GM21786 (cell line): ENCODE results near the gene PLA2G4E.

Experiments
- ATAC-seq: cut with Tn5 transposase; IDR thresholded peaks from one replicate; pipeline ENCODE4 v1.9.1; 2021; ENCODE audit not compliant: unreplicated experiment

The PLA2G4E gene

GRCh38 chr15:41979493-41980266, 41.2 kb downstream of the PLA2G4E start:
- no peak for ATAC-seq

- no peak for ATAC-seq
Measured at GRCh38 chr15:41978534-41978933, 42.3 kb downstream of the PLA2G4E start.

GRCh38 chr15:41977757-41978383, 43.0 kb downstream of the PLA2G4E start:
- no peak for ATAC-seq

GRCh38 chr15:41975669-41976068, 45.2 kb downstream of the PLA2G4E start:
- ATAC-seq, result no peak

GRCh38 chr15:41974041-41974440, 46.8 kb downstream of the PLA2G4E start:
- no peak for ATAC-seq

GRCh38 chr15:41972253-41973242, 48.3 kb downstream of the PLA2G4E start, which contains the start of gene EHD4:
Gene EHD4, minus strand, starts transcription at chr15:41972557. Its CDS starts 63 bp downstream, at chr15:41972494.
- ATAC-seq, result peak; percentile 77

- peak; percentile 11 for ATAC-seq
Measured at GRCh38 chr15:41971895-41972252, 49.0 kb downstream of the PLA2G4E start.

- peak; percentile 34 for ATAC-seq
Measured at GRCh38 chr15:41971089-41971894, 49.5 kb downstream of the PLA2G4E start.

GRCh38 chr15:41970456-41970855, 50.4 kb downstream of the PLA2G4E start:
- ATAC-seq, result no peak

- no peak for ATAC-seq
Measured at GRCh38 chr15:41969851-41970431, 50.9 kb downstream of the PLA2G4E start.

- no peak for ATAC-seq
Measured at GRCh38 chr15:41968701-41969100, 52.1 kb downstream of the PLA2G4E start.

- no peak for ATAC-seq
Measured at GRCh38 chr15:41967506-41968206, 53.2 kb downstream of the PLA2G4E start.

- no peak for ATAC-seq
Measured at GRCh38 chr15:41966920-41967465, 53.8 kb downstream of the PLA2G4E start.

- no peak for ATAC-seq
Measured at GRCh38 chr15:41966414-41966812, 54.4 kb downstream of the PLA2G4E start.

- no peak for ATAC-seq
Measured at GRCh38 chr15:41965441-41966413, 55.1 kb downstream of the PLA2G4E start.

- no peak for ATAC-seq
Measured at GRCh38 chr15:41961595-41962202, 59.1 kb downstream of the PLA2G4E start.

GRCh38 chr15:41961001-41961518, 59.8 kb downstream of the PLA2G4E start:
- no peak for ATAC-seq
